Myocyte (in vitro differentiated cells): Measurements from ENCODE around the gene RPN1. TPM values are rescaled to one million over a fixed set of nuclear protein-coding genes. Genes with fewer than 3 reads are reported as not detected.
"Not testable (repeated sequence)": the region's sequence is repeated elsewhere in the genome, so short reads cannot be mapped to it uniquely, and the experiment has no call there.

ENCODE experiments used
- DNase-seq: peaks from one replicate; pipeline ENCODE4 v3.0.0-alpha.2; 2012; ENCODE audit warnings: low read depth
- polyA plus RNA-seq: library from polyadenylated mRNA; unstranded; fragments of >200 nt; gene quantifications from one replicate; pipeline ENCODE4 v1.2.1, GENCODE V29; 2012; ENCODE audit warnings: missing spikeins
- total RNA-seq: library from RNA; depleted of rRNA; stranded (reverse); fragments of >200 nt; gene quantifications from 2 replicates; pipeline ENCODE4 v1.2.3, GENCODE V29; 2014

RPN1 gene
- 277 and 422 TPM in 2 replicates for total RNA-seq
- polyA plus RNA-seq = 250 TPM

DNA sequence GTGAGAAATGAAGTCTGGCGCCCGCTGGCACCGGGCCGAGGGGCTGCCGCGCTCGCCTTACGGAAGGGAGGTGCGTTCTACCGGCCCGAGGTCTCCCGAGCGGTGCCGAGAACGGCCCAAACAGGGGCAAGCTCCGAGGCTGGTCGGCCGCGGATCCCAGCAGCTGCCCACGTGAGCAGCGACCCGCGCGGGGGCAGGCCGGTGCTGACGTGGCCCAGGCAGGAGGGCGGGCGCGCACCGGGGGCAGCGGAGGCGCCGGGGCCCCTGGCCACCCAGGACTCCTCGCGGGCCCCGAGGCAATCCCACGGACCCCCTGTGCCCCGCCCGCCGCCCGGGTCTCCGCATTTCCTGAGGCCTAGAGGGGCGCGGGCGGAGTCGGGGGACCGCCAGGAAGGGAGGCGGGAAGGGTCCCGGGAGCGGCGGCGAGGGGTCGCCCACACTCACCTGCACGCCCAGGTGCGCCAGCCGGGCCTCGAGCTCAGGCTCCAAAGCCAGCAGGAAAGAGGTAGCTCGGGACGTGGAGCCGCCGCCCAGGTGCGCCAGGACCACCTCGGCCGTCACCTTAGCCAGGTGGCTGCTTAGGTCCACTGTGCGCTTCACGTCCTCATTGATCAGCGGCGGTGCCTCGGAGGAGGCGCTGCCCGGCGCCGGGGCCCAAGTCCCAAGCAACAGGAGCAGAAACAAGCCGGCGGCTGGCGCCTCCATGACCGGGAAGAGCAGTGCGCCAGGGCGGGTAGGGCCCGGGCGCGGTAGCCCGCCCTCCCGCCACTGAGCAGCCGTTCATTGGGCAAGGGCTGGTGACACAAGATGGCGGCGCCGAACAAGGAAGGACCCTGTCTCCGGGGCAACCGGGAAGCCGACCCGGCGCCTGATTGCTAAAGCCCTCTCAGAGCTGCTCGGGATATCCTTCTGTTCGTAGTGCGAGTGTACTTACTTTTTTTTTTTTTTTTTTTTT lies at the start of gene RPN1:
Gene RPN1, minus strand, starts transcription at position 723 of the 955 bp plus-strand sequence. Its CDS starts 18 bp downstream, at position 705.
- DNase-seq = peak; percentile 95

DNA sequence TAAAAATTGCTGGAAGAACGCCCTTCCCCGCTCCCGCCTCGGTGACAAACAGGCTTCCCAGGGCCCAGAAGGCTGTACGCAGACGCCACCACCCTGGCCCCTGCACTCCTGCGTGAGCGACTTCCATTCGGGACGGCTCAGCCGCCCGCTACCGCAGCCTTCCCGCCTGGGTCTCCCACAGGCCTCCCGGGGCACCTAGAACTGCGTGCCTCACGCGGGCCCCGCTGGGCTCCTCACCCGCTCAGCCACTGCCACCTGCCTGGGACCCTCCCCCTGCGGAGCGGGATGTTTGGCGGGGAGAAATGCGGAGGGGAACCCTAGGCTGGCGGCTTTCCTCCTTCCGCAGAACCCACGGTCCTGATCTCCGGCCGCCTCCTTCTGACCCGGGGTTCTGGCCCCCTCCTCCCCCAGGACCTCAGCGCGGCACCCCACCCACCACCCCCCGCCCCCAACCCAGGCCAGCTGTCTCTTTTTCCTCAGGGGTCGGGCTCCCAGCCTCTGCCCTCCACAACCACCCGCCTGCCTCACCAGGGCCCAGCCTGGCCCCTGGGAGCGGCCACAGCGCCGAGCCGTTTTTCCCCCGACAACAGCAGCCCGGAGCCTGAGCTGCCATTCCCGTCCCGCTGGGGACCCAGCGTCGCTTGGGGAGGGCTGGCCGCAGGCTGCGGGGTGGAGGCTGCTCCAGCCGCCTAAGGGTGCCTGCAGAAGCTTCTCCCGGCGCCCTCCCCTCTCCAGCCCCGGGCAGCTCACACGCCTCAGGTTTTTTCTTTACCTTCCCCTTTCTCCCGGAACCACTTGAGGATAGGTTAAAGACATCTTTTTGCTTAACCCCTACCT lies 47.8 kb upstream of the RPN1 start:
- peak; percentile 19 for DNase-seq

DNA sequence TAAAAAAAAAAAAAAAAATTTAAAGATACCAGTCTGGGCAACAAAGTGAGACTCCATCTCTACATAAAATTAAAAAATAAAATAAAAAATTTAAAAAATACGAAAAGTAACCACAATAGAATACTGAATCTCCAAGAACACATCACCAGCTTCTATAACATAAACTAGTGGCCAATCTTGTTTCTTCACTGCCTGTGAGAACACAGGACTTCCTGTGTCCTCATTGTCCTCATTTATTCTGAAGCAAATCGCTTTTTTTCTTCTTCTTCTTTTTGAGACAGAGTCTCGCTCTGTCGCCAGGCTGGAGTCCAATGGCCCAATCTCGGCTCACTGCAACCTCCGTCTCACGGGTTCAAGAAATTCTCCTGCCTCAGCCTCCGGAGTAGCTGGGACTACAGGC lies 46.7 kb upstream of the RPN1 start:
- no peak for DNase-seq

DNA sequence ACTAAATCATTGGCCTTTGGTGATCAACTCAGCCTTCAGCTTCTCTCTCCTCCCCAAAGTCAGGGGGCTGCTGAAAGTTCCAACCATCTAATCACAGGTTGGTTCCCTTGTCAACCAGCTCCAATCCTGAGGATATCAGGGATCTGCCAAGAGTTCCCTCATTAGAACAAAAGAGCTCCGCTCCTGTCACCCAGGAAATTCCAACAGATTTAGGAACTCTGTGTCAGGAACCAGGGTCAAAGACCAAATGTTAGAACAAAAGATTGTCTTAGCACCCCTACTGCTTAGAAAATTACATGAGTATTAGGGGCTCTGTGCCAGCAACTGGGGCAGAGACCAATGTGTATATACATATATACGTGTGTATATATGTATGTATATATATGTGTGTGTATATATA lies 43.1 kb upstream of the RPN1 start:
- no peak for DNase-seq

- no peak for DNase-seq
Measured at GRCh38 chr3:128689060-128689459, 38.4 kb upstream of the RPN1 start.

DNA sequence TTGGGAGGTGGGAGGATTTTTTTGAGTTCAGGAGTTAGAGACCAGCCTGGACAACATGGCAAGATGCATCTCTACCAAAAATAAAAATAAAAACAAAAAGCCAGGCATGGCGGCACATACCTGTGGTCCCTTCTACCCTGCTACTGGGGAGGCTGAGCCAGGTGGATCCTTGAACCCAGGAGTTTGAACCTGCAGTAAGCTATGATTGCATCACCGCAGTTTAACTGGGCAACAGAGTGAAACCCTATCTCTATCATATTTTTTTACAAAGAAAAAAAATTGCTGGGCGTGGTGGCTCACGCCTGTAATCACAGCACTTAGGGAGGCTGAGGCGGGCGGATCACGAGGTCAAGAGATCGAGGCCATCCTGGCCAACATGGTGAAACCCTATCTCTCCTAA lies 35.8 kb upstream of the RPN1 start:
- no peak for DNase-seq

DNA sequence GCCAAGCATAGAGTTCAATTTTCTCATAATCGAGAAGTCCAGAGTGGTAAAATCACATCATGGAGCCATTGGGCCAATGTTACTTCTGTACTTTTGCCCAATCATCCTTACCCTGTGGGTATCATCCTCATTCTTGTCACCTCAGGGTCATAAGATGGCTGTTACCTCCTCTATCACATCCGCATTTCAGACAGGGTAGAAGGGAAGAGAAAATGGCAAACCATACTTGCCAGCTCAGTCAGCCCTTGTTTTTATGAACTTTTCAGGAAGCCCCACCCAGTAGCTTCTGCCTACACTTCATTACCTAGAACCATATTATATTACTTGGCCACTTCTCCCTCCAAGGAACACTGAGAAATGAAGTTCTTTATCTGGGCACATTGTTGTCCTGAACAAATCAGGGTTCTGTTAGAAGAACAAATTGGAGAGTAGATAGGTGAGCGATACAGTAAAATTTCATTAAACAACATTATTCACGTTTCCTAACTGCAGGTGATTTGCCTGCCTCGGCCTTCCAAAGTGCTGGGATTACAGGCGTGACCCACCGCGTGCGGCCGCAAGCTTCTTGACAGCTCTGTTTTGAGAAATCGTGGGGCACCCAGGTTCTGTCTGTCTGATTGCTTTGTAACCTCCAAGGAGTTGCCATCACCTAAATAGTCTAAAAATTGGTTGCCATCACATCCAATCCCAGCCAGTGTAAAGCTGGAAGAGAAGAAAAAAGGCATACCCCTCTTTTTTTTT lies 34.5 kb upstream of the RPN1 start:
- DNase-seq = no peak

DNA sequence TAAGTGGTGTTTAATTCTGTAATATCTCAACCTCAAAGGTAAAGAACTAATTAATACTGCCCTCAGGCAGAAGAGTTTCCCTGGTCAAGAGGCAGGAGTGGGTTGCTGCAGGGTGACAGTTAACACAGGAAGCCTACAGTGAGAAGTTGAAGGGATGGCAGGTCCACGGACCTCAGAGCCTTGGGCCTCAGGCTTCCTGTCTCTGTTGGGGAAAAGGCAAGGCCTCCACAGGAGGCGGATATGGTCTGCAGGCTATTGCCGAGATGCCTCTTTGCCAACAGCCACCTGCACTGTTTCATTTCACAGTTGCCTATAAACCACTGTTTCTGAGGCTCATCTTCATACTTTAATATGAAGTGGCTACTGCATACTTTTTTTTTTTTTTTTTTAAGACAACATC lies 33.3 kb upstream of the RPN1 start:
- no peak for DNase-seq

- no peak for DNase-seq
Measured at GRCh38 chr3:128681369-128681829, 30.8 kb upstream of the RPN1 start.

GRCh38 chr3:128680603-128681368 lies 30.2 kb upstream of the RPN1 start:
- DNase-seq = peak; percentile 98

GRCh38 chr3:128679338-128679737 lies 28.7 kb upstream of the RPN1 start:
- no peak for DNase-seq

DNA sequence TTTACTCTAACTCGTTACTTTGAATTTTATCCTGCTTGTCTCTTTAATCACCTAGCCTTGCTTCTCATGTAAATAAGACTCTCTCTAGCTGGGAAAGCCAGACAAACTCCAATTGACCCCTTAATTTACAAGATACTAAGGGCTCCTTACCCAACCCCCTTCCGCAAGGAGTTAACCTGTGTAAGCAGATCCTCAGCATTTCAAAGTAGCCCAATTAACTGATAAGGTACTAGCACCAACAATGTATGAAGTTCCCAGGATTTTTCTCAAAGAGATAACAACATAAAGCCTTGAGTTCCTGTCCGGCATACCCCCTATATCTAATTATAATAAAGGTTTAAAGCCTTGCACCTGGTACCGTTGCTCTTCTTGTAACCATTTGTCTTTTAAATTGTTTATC lies 25.2 kb upstream of the RPN1 start:
- not testable (repeated sequence) for DNase-seq

GRCh38 chr3:128674161-128674784 lies 23.7 kb upstream of the RPN1 start:
- DNase-seq = no peak

DNA sequence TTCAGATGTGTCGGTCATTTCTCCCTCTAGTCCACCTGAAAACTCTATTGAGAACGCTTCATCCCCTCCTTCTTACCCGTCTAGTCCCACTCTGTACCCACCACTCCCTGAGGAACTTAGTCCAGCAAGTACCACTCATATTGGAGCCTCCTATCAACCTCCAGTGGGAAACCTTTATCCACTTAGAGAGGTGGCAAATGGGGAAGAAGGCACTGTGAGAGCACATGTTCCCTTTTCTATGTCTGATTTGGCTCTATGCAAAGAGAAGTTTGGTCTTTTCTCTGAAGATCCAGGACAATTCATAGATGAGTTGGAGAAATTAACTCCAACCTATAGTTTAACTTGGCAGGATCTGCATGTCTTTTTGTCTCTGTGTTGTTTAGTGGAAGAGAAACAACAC lies 17.0 kb upstream of the RPN1 start:
- DNase-seq = no peak

- no peak for DNase-seq
Measured at GRCh38 chr3:128665362-128666021, 14.9 kb upstream of the RPN1 start.

DNA sequence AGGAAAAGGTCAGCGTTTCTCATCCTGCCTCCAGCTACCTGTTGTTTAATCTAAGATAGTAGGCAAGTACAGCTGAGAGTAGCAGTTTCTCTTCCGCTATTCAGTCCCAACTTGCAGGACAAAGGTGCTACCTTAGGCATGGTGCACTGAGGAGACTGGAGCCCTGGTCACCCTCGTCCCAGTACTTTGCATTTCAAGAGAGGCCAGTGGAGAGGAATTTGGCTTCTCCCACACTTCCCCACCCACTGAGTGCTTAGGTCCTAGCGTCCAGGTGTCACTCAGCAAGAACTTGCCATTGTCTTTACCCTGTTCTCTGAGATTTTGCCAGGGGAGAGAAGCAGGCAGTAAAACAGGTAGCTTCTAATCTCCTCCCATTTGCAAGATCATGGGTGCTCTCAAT lies 12.5 kb upstream of the RPN1 start:
- no peak for DNase-seq

GRCh38 chr3:128655531-128655930 lies 4.9 kb upstream of the RPN1 start:
- no peak for DNase-seq

DNA sequence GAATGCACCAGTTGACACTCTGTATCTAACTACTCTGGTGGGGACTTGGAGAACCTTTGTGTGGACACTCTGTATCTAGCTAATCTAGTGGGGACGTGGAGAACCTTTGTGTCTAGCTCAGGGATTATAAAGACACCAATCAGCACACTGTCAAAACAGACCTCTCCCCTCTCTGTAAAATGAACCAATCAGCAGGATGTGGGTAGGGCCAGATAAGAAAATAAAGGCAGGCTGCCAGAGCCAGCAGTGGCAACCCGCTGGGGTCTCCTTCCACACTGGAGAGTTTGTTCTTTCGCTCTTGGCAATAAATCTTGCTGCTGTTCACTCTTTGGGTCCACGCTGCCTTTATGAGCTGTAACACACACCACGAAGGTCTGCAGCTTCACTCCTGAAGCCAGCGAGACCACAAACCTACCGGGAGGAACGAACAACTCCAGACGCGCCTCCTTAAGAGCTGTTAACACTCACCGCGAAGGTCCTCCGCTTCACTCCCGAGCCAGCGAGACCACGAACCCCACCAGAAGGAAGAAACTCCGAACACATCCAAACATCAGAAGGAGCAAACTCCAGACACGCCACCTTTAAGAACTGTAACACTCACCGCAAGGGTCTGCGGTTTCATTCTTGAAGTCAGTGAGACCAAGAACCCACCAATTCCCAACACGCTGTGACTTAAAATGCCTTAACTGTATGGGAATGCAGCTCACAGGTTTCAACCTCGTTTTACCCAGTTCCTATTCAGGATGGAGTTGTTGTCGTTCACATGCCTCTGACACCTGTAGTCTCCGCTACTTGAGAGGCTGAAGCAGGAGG lies 3.6 kb upstream of the RPN1 start:
- DNase-seq = not testable (repeated sequence)
